GM21723 (cell line): ENCODE measurements around the gene KCNMA1.

Experiments used
- ATAC-seq: cut with Tn5 transposase; IDR thresholded peaks from one replicate; pipeline ENCODE4 v1.9.1; 2021; ENCODE audit warnings: mild to moderate bottlenecking, moderate library complexity; ENCODE audit not compliant: unreplicated experiment

Gene KCNMA1

DNA sequence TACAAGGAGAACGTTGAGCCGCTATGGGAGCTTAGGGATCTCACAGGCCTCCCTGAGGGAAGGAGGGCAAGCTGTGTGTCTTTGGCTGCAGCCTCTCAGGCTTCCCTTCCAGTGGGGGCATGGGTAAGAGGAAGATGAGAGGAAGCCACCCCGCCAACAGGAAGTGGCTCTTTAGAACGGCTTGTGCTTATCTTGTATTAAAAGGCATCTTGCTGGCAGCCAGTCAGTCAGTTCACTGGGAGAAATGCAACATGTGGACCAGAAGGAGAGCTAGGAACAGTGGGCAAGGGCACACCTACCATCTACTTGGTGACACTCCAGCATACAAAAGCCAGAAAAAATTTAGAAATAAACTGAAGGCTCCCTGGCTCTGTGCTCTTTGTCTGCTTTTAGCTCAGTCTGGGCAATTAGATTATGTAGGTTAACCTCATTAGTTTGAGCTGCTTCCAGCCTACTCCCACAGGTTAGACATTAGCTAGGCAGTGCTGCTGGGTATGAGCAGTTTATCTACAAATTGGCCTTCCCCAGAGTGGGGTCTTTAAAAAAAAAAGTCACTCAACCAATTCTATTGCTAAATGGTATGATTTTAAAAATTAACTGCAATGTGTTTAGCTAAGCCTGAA lies 595.9 kb downstream of the KCNMA1 start:
- ATAC-seq: no peak

DNA sequence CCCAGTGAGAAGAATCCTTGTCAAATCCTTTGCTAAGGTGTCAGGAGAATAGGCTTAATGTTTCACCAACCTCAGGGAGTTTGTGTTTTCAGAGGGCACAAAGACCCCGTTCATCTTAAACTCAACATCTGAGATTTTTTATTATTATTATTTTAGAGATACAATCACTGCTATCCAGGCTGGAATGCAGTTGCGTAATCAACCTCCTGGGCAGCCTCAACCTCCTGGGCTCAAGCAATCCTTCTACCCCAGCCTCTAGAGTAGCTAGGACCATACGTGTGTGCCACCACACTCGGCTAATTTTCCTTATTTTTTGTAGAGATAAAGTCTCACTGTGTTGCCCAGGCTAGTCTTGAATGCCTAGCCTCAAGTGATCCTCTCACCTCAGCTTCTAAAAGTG lies 599.2 kb downstream of the KCNMA1 start:
- ATAC-seq: no peak

DNA sequence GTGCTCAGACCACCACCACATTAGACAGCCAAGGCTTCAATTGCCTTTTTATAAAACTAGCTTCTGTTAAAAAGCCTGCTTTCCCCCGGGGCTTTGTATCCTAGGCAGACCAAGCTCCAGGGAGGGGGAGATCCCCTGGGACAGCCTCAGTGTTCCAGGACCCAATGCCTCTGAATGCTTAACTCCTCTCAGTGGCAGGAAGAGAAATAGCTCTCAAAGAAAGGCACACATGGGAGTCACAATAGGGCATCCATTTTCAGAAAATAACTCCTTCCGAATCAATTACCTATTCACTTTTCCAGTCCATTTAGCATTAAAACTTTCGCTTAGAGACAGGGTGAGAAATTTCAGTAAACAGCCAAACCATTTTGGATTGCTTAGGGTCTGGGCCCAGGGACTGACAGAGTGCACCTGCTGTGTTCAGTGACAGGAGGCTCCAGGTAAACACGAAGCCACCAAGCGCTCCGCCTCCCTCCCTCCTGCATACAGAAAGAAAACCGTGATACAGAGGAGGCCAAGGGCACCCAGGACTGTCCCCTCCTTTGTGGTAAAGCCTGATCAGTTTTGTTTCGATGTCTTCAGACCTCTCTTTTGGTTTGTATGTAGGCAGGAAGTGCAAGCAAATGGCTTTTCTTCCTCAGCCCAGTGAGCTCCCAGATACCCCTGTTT lies 599.7 kb downstream of the KCNMA1 start:
- no peak for ATAC-seq

DNA sequence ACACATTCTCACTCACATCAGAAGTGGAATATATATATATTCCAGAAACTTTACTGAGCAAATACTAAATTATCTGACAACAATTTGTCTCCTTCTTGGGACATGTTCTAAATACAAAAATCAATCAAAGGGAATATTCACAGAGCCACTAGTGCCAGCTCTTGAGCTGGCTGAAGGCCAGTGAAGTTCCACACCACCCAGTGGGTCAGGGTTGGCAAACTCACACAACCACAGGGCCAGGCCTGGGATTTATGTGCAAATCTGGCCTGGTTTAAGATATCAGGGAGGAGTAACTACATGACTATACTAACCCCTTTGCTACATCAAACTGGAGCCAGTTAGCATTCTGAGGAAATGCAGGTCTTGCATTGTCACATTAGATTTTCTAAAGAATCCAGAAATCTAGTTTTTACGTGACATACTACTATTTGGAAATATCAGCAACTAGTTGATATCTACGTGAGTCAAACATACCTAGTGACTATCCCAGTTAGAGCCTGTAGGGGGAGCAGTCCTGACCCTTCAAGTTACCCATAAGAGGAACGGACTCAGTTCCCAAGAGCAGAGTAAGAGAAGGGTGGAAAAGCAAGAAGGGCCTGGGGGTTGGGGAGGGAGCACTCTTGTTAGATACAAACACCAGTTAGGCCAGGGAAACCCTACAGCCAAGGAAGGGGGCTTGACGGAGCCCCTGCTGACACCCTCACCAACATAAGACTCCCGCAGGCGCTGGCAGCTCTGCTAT lies 600.4 kb downstream of the KCNMA1 start:
- ATAC-seq: no peak

DNA sequence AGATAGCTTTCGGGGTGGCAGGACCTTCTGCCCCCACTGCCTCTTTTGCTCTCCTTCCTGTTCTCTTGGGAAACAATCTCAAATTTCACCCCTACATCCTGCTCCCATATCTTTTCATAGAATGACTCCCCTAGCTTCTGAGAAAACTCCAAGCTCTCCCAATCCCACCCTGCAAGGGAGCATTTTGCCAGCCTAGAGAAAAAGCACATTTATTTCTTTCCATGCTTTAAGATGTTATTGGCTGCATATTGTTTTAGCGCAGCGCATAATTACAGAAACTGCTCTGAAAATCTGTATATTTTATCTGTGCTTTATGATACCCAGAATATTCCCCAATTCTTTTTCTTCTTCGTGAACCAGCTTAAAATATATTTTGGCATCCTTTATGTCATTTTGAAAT lies 601.3 kb downstream of the KCNMA1 start:
- ATAC-seq: no peak

DNA sequence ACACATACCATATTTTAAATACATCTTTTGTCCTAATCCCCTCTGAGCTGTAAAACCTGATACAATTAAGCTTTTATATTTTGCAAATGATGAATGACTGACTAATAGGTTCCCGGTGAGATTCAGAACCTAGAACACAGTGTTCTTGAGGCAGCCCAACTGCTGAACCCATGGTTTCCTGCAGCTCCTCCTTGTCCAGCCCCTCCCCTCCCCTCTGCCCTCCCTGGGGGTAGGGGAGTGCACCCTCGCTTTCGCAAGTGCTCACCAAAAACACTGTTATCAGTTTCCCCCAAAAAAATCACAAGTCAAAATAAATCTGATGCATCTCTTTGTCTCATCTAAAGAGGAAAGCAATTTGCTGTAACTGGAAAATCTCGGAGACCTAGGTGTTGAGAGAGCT lies 602.8 kb downstream of the KCNMA1 start:
- ATAC-seq: no peak

DNA sequence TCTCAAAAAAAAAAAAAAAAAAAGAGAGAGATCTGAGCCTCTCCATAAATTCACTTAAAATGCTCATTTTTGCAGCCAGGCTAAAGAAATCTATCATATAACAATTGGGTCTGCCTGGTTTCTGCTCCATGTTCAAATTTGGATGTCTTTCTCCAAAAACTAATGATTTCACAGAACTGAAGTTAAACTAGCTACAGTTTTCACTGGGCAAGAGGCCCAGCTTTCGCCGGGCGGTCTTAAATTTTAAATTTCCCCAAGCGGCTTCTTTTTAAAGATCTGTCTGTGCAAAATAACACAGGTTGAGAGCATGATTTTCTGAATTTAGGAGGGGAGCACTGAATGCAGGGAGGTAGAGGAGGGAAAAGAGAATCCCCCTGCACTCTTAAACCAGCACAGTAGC lies 603.4 kb downstream of the KCNMA1 start:
- no peak for ATAC-seq

DNA sequence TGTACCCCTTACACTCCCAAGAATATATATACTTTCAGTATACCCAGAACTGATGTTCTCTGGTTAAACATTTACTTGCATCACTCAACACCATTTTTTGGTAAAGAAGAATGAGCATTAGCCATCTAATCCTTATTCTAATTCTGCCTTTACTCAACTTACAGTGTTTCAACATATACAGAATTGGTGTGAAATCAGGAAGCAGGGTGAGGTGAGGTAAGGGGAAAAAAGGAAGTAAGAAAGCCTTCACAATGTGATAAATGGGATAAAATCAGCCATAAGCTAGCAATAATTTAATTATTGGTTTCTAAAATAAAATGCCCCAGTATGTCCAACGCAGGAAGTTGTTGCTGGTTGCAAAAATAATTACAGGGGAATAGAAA lies 605.4 kb downstream of the KCNMA1 start:
- no peak for ATAC-seq

DNA sequence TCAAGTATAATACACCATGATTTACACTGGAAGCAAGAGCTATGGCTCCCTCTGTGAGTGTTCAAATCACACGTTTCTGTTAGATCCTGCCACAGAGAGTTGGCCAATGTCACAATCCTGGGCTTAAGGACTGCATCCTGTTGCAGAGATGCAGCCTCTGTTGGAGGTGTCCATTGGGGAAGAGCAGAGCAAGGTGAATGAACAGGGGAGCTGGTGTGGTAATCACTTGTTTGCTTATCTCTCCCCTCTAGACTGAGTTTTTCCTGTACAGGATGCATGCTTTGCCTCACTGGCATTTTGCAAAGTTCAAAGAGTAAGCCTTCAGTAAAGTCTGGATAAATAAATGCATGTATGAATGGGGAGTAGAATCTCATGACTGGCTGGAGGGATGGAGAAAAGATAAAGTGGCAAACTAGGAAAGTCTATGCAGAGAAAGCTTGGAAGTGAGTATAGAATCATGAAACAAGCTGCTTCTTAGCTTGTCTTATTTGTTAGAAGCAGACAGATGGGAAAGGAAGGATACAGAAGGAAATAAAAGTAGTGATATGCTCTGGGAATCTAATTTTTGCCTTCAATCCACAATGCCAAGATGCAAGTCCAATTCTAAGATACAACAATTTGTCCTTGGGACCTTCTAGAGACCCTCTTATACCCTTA lies 605.9 kb downstream of the KCNMA1 start:
- ATAC-seq: no peak

DNA sequence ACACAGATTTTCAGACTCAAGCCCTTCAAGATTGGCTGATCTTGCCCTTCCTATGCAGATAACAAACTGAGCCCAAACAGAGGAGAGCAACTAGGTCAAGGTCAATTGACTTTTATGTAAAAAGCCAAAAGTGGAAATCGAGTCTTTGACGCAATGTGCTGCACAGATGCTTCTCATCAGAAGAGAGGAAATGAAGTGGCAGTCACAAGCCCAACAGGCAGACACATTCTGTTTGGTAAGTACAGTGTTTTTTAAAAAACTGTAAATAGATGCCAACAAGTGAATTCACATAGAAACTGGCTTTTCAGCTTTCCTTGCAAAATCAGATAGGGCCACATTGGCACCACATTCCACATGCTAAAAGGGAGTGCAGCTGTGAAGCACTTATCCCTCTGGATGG lies 606.6 kb downstream of the KCNMA1 start:
- no peak for ATAC-seq

DNA sequence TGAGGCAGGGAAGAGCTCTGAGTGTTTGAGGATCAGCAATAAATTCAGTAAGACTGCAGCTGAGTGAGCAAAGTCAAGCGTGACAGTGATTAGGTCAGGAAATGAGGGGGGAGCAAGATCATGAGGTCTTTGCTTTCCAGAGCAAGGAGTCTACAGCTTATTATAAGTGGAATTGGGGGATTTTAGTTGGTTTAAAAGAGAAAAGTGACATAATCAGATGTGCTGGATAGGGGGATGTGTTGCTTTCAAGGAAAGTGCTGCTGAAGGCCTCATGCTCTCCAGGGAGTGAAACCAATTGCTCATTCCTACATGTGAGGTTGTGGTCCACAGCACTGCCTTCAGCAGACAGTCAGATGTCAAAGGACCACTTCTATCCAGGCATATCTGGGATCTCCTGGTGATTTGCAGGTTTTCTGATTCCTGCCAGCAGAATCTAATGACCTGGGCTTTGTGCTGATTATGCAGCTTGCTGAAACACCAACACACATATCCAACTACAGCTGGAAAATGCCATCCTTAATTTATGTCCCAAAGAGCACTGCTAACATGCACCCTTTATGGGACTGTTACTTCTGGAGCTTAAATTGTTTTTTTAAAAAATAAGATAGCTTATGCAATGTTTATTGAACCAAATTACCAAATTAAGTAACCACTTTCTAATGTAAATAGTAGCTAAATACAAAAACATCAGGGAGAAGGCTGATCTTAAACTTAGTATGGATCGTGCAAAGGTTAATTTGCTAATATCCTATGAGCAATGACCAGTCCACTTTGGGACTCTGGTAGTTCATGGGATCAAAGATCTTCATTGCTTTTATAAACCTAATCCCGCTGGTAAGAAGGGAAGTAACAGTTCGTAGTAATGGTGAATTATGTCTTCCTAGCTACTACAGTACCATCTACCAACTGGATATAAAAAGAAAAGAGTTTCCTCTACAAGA lies 607.6 kb downstream of the KCNMA1 start:
- no peak for ATAC-seq

DNA sequence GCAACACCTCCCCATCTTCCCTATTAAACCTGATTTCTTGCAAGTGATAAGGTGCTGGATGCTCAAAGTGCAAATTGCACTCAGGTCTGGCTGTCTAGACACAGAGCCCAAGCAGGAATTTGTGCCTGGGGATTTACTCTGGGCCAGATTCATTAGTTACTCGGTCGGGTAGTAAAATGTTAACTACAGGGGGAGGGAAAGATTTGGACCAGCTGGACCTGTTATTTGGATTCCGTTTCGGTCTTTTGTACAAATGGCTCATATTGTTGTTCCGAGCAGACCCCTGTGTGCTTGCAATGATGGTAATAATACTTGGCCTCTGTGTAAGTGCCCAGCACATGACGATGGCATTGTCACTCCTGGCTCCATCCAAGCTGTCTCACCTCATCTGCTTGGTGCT lies 609.6 kb downstream of the KCNMA1 start:
- ATAC-seq: no peak

DNA sequence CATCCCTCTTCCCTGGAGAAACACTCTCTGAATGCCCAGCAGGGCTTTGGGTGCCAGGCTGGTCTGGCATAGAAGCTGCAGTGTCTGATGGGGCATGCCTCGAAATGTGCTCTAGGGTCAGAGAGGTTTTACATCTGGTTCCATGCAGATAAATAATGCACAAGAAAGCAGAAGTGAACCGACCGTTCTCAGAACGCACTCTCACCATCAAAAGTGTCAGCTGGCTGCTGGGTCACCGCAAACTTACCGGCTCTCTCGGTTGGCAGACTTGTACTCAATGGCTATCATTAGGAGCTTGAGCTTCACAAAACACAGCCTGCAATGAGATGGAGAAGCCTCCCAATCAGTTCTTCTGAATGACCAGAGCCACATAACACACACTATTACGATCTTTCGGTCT lies 610.0 kb downstream of the KCNMA1 start:
- peak; percentile 78 for ATAC-seq

DNA sequence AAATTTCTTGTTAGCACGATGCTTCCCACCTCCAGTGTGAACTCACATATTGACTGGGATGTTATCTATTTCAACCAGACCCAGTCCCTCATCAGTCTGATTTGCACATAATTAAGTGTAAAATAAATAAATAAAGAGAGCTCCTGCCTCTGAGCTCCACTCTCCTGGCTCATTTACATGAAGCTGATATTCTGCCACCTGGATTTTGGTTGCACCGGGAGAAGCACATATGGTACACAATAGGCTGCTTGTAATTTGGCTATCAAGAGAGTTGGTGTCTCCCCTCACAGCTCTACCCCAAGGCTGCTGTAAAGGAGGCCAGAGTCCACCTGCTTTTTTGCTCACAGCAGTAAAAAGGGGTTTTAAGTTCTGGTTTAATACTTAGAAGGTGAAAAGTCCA lies 610.5 kb downstream of the KCNMA1 start:
- peak; percentile 10 for ATAC-seq

DNA sequence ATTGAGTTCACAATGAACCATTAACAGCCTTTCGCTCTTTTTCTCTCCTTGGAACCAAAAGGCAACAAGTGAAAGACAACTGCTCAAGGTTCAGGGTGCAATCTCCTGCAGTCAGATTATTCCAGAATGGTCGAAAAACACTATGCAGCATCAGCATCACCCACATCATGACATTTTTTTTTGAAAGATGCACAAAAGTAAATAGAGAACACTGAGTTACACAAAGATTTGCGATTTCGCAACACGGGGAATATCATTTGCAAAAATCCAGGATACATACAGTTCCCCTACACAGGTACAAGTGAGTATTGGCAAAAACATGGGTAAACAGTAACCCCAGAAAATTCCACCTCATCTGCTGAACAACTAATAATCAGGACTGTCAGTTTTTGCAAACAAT lies 611.5 kb downstream of the KCNMA1 start:
- no peak for ATAC-seq

DNA sequence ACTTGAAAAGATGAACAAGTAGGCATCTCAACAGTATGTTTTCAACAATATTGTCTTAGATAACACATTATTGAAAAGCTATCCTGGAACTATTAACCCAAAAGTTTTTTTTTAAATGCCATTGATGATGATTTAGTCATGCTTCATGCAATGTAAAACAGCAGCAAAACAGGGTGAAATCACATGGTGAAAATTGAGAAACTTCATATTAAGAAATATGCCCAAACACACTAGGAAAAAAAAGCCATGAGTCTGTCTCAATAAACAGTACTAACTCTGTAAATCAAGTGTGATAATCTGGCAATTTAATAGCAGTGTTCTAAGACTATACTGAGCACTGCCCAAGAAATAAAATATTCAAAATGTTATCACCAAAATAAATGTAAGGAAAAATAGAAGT lies 613.1 kb downstream of the KCNMA1 start:
- ATAC-seq: no peak

DNA sequence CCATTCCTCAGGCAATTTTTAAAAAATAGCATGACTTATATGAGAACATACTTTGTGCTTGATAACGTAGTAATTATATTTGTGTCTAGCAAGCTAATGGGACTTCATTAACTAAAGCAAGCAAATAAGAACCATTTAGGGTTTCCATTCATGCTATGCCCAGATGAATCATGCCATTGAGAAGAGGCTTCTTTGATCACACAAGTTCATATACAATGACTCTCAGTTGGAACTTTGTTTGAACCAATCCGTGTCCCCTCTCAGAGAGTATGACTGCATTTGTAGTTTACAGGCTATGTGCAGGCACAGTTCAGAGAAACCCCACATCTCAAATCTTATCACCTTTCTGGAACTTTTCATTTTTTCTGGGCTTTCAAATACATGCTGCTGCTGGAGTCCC lies 614.2 kb downstream of the KCNMA1 start:
- no peak for ATAC-seq

DNA sequence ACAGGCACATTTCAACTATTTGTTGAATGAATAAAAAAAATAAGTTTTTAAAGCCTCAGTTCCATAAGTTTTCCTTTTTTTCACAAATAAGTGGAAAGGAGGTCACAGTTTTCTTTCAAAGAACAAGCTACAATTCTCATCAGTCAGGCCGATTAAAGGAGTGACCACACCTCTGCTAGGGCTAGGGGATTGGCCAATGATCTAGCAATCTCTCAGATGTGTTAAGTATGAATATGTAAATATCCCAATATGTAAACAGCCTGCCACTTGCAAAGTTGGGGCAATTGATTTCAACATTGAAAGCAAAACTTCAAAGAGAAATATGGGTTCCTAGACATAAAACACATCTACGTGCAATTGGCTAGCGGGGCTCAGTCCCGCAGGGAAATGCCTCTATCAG lies 614.9 kb downstream of the KCNMA1 start:
- no peak for ATAC-seq

DNA sequence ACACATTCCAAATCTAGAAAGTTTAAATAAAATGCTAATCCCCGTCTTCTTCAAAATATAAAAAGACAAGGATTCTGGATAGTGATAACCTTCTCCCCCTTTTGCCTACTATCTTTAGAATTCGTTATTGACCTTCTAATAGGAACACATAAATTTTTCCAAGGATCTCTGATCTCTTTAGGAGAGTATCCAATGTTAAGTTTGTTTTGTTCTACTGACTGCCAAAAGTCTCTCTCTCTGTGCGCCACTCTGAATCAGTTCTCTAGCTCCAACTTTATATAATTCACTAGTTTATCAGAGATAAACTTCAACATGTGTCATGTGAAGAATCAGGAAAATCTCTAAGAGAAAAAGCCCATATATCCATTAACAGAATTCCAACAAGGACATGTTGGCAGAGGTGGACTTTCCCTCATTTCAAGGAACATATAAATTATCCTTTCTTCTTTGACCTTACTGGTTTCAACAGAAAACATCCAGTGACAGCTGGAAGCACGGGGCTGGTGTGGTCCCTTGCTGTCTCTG lies 615.6 kb downstream of the KCNMA1 start:
- no peak for ATAC-seq

DNA sequence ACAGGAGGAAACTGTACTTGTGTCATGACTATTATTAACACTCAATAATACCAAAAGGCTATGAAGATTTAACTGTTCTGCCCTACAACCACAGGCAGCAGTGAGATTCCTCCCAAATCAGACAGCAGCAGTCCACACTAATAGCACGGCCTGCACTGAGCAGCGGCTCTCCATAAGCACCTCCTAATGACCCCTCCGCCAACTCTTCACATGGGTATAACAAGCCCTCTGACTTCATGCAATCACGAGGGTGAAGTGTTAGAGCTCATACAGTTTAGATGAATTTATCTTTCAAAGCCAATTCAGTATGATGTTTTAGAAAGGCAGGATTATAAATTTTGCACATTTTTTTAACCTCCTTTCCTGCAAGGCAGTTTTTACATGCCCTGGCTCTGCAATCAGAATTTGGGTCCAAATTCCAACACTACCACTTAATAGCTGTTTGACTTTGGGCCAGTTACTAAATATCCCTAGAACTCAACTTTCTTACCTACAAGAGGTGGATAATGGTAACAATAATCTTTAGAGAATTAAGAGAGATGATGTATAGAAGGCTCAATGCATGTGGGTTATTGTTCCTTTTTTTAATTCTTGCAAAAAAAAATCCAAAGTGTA lies 617.1 kb downstream of the KCNMA1 start:
- ATAC-seq: no peak
